Transverse colon (tissue), 3 donors: ENCODE measurements around the gene C16orf87.

Experiments
- POLR2A ChIP-seq: fragments of 450-650 bp; IDR thresholded peaks from one replicate; pipeline ENCODE4 v1.6.1; 2016; ENCODE audit warnings: antibody characterized with exemption, mild to moderate bottlenecking, moderate library complexity
- TF ChIP-seq, protein P1 (sequence below), 5 experiments: fragments of 200-600 bp in 3 of 5; fragments of 450-650 bp in 2 of 5; sonication (generic) in 3 of 5; IDR thresholded peaks; 1 replicate in 2 of 5; 2 replicates in 3 of 5; pipeline ENCODE4 v1.5.1; 2016 to 2017; ENCODE audit warnings: antibody characterized with exemption in 5 of 5, inconsistent platforms in 3 of 5, mild to moderate bottlenecking in 2 of 5, moderate library complexity in 1 of 5

DNA sequence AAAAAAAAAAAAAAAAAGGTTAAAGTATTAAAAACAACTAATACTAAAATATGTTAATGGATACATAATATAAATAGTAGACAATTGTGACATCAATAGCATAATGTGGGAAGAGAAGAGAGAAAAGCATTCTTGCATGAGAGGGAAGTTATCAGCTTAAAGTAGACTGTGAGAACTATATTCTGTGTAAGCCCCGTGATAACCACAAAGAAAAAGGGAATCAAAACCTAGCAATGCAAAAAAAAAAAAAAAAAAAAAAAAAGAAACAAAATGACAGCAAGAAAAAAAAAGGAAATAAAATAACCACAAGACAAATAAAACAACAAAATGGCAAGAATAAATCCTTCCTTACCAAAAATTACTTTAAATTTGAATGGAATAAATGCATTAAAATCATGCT, 43.1 kb downstream of the C16orf87 start:
- TF ChIP-seq, protein P1, sequence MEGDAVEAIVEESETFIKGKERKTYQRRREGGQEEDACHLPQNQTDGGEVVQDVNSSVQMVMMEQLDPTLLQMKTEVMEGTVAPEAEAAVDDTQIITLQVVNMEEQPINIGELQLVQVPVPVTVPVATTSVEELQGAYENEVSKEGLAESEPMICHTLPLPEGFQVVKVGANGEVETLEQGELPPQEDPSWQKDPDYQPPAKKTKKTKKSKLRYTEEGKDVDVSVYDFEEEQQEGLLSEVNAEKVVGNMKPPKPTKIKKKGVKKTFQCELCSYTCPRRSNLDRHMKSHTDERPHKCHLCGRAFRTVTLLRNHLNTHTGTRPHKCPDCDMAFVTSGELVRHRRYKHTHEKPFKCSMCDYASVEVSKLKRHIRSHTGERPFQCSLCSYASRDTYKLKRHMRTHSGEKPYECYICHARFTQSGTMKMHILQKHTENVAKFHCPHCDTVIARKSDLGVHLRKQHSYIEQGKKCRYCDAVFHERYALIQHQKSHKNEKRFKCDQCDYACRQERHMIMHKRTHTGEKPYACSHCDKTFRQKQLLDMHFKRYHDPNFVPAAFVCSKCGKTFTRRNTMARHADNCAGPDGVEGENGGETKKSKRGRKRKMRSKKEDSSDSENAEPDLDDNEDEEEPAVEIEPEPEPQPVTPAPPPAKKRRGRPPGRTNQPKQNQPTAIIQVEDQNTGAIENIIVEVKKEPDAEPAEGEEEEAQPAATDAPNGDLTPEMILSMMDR (IDR thresholded peaks at IDR 0.05), result no peak
- no peak for TF ChIP-seq POLR2A
